Femur (tissue), 1 donor: ENCODE results near the gene S100A16.

Source experiments
- DNase-seq: peaks from one replicate; pipeline ENCODE4 v3.0.0-alpha.2; 2017

S100A16 gene

DNA sequence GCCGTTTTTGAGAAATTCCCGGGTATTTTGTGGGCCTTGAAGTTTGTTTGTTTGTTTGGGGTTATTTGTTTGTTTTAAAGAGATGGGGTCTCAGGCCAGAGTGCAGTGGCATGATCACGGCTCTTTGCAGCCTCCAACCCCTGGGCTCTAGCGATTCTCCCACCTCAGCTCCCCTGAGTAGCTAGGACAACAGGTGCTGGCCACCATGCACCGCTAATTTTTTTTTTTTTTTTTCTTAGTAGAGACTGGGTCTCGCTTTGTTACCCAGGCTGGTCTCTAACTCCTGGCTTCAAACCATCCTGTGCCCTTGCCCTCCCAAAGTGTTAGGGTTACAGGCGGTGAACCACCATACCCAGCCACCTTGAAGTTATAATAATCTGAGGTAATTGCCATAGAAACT is 22.9 kb upstream of the S100A16 start:
- DNase-seq, result no peak

DNA sequence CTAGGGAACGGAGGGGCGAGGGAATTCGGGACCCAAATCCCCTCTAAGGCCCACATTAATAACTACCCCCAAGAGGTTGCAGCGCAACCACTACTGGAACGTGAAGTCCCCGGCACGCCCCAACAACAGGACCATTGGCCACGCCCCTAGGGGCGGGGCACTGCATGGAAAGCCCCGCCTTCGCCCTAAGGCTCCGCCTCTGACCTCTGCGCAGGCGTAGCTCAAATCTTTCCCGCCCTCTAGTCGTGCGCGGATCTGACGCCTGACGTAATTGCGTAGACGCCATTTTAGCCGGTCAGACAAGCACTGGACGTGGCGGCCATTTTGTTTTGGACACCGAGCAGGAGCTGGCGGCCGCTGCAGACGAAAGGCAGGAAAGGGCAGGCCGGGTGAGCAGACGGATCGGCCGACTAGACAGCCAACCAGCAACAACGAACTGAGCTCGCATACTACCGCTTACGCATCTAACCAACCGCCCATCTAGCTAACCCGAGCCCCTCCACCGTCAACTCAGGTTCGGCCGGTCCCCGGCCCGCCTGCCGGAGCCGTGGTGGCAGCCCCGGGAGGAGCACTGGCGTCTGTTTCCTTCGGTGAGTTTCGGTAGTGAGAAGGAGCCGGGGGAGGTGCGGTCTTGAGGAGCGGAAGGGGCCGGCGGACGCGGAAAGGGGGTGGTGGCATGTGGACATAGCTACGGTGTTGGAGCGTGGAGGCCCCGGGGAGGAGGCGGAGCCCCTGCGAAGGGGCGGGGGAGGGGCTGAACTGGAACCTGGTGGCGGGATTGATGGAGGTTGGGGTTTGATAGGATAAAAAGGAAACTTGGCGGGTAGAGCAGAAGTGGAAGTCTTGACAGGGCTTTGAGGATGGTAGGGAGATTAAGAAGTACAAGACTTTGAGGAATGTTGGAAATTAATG is 21.1 kb upstream of the S100A16 start, which contains the start of gene CHTOP:
CHTOP (plus strand) TSS at position 313 of the 912 bp plus-strand sequence. CDS start 2,523 bp downstream, outside the sequence.
- DNase-seq, result peak; percentile 99

DNA sequence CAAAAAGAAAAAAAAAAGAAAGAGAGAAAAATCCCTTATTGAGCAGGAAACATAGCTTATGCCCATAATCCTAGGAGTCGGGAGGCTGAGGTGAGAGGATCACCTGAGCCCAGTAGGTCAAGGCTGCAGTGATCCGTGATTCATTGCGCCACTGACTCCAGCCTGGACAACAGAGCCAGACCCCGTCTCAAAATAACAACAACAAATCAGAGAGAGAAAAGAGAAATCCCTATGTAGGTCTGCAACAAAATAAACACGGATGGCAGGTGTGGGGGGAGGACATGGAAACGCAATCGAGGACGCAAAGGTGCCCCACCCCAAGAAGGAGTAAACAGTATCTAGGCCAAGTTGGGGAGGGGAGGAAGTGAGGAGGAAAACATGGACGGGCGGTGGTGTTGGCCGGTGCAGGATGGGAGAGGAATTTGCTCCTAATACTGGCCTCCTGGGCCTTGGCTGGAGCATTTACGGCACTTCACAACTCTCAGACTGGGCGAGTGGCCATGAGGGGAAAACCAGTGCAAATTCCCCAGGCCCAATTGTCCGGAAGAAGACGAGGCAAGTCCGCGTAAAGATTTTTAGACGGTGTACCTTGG is 20.3 kb upstream of the S100A16 start:
- no peak for DNase-seq

DNA sequence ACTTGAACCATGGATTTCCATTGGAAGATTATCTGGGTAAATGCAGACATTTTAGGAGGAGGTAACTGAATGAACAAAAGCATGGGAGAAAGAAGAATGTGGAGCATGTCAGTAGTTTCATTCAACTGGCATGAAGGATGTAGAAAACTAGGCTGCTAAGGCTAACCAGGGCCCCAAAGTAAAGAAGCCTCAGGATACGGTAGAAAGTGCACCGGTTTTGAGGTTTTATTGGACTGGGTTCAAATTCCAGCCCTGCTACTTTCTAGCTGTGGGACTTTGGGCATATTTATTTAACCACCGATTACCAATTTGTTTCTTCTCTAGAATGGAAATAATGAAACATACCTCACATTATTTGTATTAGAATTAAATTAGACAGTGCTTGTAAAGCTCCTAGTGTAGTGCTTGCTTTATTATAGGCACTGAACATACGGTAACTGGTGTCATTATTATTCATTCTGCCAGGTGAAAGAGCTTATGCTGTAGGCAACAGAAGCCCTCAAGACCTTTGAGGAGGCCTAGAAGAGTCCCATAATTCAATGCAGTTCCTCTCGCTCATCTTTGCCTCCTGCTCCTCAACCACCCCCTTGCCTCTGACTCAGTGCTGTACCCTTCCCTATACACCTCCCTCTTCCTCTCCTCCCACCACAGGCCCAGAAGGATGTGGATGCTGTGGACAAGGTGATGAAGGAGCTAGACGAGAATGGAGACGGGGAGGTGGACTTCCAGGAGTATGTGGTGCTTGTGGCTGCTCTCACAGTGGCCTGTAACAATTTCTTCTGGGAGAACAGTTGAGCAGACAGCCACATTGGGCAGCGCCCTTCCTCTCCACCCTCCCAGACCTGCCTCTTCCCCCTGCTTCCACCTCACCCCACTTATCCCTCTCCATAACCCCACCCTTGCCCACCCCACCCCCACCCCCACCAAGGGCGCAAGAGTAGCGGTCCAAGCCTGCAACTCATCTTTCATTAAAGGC is 18.4 kb upstream of the S100A16 start:
- DNase-seq, result no peak

DNA sequence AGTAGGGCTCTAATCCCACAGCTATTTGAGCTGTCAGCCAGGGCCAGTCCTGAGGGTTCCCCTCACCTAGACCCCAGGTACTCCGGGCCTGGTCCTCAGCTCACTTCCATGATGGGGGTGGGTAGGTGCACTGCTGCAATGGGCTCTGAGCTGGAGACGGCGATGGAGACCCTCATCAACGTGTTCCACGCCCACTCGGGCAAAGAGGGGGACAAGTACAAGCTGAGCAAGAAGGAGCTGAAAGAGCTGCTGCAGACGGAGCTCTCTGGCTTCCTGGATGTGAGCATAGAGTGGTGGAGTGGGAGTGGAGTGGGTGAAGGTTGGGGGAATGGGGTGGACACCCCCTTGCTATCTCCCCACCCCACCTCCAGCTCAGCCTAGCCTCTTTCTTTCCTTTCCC is 17.4 kb upstream of the S100A16 start:
- DNase-seq, result no peak

DNA sequence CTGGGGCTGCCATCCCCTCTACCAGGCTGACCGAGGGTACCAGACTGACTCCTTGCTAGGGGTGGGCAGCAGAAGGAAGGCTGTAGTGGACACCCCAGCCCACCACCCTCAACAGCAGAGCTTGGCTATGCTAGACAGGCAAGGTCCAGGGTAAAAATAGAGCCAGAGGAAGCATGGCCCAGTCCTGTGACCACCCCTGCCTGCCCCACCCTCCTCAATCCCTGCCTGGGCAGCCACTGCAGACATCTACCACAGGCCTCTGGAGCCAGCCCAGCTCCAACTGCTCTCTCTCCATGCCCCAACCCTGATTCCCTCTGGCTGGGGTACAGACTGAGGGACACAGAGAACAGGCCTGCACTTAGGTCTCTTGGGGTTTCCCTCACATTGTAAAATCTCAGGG is 17.0 kb upstream of the S100A16 start:
- DNase-seq, result peak; percentile 76

DNA sequence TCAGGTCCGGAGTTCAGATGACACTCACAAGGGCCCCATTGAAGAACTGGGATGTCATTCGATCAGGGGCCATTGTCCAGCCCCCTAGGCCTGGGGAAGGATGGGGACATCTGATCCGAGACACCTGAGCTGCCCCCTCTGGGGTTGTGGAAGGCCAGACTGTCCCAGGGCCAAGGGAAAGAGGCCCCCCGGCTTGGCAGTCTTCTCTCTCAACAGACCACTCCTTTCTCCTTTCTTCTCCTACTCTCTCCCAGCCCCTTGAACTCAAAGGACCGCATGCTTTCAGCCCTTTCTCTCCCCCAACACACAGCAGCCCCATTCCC is 16.4 kb upstream of the S100A16 start:
- no peak for DNase-seq

DNA sequence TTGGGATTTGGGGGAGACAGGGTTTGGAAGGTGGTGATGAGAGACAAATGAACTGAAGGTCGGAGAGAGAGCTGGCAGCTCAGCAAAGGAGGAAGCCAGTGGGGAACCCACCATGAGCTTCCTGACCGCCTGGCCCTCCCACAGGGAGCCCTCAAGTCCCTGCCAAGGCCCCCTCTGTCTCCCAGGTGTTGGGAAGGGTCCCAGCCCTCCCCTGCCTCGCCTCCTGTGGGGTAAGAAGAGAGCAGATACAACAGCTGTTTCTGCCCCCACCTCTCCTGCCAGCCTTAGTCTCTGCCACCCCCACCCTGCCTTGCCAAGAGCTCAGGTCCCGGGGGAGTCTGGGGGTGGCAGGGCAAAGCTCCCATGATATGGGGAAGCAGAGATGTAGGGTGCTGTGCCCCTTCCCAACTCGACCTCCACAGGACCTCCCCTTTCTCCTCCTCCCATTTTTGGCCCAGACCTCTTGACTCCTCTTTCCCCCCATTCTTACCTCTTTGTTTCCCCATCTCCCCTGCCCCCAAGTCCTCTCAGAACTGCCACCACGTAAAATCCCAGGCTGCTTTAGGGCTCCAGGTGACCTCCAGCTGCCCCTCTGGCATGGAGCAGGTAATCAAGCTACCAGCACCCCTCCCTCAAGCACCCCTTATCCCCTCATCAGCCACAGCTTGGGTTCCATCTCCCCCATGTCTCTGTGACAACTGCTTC is 15.9 kb upstream of the S100A16 start:
- DNase-seq, result no peak

DNA sequence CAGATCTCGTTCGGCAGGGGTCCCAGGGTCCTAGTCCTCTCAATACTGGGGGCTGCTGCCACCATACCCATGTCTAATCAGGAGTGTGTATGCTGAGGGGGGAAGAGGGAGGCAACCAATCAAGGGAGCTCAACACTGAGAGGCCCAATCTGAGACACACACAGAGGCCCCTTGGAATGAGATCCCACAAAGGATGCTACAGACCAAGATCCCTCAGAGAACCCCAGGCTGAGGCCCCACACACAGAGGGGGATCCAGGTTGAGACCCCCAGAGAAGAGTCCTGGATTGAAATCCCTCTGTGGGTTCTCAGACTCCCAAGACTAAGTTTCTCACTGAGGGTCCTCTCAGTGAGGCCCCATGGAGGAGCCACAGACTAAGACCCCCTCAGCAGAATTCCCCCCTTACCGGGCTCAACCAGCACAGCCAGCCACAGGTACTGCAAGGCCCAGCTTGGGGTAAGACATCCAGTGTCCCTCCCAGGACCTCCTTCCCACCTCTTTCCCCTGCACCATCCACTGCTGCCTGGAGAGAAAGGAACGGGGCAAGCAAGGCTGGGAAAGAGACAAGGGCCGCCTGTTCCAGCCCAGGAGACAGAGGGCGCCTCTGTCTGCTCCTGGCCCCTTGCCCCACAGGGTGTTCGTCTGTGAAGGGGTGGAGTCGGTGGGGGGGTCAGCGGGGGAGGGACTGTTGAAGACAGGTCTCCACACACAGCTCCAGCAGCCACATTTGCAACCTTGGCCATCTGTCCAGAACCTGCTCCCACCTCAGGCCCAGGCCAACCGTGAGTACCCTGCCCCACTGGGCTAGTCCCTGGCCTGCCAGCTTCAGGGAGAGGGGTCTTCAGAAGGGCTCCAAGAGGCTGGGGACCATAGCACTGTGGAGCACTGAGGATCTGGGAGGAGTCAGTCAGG is 15.0 kb upstream of the S100A16 start, which contains the start of gene S100A1:
S100A1 (plus strand) TSS at position 720 of the 912 bp plus-strand sequence. CDS start 2,088 bp downstream, outside the sequence.
- DNase-seq, result peak; percentile 69

DNA sequence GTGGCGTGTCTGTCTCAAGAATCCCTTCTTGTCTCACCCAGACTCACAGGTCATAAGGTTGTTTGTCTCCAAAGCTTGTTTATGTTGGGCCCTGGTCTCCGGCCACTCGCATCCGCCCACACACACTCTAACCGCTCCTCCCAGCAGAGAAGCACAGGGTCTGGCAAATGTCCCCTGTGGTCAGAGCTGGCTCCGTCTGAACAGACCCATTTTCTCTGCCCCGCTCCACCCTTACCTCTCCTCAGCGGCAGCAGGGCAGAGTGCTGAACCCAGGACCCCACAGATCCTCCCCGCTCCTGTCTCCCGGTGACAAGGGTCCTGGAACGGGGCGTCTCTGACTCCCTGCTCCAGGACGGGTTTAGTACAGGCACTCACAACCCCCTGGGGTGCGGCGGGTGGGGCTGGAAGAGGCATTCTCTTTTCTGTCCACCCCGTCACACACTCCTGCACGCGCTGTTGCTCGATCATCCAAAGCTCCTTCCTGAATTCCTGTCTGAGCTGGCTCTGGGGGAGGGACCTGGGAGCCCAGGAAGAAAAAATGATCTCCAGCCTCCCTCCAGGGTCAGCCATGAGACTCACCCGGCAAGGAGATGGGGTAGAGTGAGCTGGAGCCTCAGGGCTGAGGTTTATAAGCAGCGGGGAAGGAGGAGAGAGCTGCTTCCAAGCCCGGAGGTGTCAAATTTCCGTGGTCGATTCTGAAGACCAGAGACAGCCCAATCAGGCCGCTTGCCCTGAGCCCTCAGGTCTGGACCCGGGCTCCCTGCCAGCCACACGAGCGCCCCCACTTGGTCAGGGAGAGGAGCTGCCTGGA is 14.2 kb upstream of the S100A16 start, which contains the start of gene S100A13:
S100A13 (minus strand) TSS at position 602 of the 811 bp plus-strand sequence. CDS start 1,033 bp downstream, outside the sequence.
- peak; percentile 90 for DNase-seq

DNA sequence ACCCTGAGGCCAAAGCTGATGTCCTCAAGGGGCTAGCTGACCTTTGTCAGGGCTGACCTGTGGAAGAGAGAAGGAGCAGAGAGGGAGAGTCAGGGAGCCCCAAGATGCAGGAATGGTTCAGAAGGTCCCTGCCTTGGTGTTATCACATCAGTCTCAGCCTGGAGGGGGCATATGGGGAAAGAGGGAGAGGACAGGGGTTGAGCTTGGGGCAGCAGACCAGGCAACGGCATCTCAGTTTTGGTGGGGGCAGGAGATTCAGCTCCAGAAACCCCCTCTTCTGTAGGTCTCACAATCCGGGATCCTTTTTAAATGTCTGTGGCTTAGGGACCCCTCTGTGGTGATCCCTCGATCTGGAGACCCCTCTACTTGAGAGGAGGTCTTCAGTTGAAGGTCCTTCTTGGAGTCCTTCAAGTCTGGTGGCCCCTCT is 13.6 kb upstream of the S100A16 start:
- no peak for DNase-seq

DNA sequence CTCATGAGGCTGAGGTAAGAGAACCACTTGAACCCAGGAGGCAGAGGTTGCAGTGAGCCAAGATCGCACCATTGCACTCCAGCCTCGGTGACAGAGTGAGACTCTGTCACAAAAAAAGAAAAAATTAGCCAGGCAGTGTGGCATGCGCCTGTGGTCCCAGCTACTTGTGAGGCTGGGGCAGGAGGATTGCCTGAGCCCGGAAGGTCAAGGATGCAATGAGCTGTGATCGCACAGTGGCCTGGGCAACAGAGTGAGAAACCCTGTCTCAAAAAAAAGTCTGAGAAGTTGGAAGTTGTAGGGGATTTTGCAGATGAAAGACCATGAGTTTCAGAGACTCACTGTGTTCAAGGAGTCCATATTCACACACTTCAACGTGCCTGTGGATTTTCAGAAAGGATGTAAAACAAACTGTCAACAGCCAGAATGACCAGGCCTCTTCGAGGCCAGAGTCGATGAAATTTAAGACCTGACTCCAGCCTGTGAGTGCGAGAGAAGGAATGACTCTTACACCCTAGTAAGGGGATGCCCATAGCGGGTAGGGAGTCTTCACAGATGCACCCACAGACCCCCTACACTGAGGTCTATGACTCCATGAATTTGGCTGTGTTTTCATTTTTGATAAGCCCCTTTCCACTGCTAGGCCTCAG is 12.2 kb upstream of the S100A16 start:
- no peak for DNase-seq

DNA sequence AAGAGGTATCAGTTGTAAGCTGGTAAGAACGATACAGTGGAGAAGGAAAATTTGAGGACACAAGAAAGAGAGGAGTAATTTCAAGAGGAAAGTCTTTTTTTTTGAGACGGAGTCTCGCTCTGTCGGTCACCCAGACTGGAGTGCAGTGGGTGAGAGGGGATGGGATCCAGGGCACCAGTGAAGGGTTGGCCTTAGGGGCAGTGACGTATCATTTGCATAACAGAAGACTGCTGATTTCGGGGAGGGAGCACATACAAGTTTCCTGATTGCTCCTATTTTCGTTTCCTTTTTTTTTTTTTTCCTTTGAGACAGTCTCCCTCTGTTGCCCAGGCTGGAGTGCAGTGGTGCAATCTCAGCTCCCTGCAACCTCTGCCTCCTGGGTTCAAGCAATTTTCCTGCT is 10.2 kb upstream of the S100A16 start:
- no peak for DNase-seq

DNA sequence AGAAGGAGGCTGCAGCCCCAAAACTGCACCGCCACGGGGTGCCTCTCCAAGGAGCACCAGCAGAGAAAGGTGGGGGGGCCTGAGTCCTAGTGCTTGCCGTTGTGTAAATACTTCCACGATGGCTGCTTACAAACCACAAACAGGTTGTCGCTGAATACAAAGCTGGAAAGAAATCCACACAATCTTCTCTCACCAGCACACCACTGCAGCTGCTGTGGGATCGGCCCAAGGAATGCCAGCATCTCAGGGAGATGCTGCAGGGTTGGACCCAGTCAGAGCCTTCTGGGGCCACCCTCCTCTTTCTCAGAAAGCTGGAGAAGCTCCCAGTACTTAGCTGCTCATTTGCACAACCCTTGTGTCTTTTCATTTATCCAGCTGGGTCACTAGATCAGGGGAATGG is 6.2 kb upstream of the S100A16 start:
- DNase-seq, result no peak

DNA sequence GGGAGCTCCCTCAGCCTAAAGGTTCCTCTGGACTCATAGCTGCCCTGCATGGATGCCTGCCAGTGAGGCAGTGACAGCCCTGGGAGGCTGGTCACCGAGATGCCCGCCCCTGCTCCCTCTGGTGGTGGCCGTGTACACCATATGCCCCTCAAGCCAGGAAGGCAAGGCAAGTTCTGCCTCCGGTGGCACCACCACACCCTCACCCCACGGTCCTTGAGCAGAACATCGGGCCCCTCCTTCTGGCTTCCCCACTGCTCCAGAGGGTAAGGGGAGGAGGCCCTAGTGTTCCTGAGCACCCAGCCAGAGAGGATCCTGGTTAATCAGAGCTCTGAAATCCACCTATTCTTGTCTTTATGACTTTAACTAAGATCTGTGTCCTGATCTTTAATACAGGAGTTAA is 4.7 kb upstream of the S100A16 start:
- peak; percentile 87 for DNase-seq

DNA sequence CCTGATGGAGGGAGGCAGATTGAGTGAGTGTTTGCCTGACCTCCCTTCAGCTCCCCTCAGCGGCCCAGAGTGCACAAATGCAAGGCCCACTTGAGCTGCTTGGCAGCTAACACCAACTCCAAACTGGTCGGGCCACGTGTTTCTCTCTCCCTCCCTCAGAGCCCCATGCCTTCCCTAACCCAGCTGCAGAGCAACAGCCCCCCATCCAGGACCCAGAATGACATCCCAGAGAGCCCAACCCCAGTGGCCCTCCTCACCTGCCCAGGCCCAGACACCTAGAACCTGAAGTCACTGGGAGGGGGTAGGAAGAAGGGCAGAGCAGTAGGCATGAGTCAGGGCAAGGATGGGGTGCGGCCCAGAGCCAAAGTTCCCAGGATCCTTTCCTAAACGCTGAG is 4.0 kb upstream of the S100A16 start:
- DNase-seq, result no peak

DNA sequence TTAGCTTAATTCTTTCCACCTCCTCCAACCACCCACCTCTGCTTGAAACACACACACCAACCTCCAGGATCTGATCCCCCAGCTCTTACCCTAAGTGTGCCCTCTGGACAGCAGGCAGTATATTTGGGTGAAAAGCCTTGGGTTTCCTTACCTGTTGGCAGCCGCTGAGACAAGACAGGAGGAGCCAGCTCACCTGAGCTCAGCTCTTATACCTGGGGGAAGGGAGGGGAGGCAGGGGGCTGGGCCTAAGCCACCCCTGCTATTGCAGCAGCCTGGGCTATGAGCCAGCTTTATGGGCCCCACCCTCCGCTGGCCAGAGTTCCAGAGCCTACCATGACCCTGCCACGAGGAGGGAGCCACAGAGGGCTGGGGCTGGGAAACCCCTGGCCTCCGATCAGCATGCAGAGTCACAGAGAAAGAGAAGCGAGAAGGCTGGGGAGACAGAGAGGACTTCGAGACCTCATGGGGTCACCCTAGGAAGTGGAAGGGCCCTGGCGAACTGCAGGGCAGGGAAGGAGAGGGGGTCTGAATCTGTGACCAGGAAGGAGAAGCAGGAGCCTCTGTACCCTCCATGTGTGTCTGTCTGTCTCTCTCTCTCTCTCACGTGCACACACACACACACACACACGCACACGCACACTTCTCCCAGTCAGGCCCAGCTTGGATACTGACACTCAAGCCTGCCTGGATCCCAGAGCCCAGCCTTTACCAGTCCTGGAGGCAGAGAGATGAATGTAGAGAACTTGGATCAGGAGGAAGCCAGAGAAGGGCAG is 3.4 kb upstream of the S100A16 start, which contains the start of gene S100A14:
S100A14 (minus strand) TSS at position 182 of the 773 bp plus-strand sequence. CDS start 467 bp downstream, outside the sequence.
- no peak for DNase-seq

DNA sequence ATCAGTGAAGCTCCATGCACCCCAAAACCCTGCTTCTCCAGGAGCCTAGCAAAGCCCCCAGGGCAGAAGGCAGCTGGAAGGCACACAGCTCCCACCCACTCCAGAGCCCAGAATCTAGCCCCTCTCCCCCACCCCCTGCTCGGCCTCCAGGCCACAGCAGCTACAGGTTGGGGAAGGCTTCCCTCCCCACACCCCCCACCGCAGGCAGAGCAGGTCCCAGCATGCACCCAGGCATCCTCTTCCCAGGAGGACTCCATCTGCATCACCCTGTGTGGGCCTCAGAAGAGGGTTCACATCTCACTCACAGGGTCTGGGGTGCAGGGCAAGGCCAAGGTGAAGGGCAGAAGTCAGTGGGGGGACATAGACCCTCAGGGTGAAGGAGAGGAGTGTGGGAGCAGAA is 2.5 kb upstream of the S100A16 start:
- no peak for DNase-seq

DNA sequence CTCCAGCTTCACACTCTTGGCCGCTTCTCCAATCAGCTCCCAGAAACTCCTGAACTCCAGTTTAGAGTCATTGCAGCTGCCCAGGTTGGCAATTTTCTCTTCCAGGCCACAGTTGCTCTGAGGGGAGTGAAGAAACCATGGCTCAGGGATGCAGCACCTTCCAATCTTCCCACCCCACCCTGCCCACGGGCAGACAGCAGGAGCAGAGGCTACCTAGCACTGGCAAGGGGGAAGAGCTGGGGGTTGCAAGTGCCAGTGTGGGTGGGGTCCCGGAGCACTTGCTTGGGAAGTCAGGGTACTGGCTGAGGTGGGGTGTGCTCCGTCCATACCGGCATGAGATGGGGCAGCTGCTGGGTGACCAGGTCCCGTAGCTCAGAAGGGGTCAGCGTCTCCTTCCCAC is 2.0 kb upstream of the S100A16 start:
- DNase-seq, result no peak
